Measurements from ENCODE around the gene PAK1. TPM values are rescaled to one million over a fixed set of nuclear protein-coding genes. Genes with fewer than 3 reads are reported as not detected.

Gene PAK1
- total and polyA plus RNA-seq, 9 of the 15 experiments (the other 6 are each of a cell fraction or from before 2014, with no cell fraction given): 0.52 to 11.7 (median 1.9) TPM

DNA sequence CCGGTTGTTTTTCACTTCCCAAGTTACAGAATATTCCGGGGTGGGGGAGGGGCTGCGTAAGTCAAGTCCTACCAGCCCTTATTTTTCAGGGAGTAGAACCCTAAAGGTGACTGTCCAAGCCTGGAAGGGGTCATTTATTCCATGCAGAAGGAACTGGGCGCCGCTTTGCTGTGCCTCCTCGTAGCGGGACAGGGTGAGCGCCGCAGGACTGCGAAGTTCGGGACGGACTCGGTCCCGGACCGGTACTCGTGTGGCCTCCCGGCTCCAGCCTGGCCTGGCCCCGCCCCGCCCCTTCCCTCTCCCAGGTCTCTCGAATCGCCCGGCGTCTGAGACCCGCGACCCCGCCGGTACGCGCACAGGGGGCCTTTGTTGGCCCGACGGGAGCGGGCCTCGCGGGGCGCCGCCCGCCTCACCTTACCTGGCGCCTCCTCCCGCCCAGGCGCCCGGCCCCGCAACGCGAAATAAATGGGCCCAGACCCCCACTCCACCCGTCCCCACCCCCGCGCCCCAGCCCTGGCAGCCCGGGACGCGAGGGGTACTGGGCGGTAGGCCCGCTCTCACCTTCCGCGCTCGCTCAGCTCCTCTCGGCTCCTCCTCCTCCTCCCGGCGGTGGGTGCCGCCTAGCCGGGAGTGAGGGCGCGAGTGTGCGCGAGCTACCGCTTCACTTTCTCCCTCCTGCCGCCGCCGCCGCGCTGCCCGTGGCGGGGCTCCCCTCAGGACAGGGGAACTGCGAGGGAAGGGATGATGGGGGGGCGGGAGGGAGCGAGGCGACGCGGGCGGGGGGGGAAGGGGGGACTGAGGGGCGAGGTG is 698 bp downstream of the PAK1 start:
- in situ Hi-C loops (cut with MboI): no loop called here
- H3K79me2 ChIP-seq (ENCODE audit: control insufficient read depth, insufficient read depth, low read length): no peaks in the 10 kb centered on the region
- 82% methylated on average over 12 of the region's 80 CpGs for WGBS (ENCODE audit: insufficient coverage, low coverage, missing lambda C conversion rate)
- intact Hi-C loops (cut with micrococcal nuclease): loop anchor here (5.0 kb wide), 1 partner anchor 74 kb away; no protein-coding TSS in a partner anchor
- TF ChIP-seq NCOR1 (IDR thresholded peaks at IDR 0.05): no peak
- TF ChIP-seq, protein P1, sequence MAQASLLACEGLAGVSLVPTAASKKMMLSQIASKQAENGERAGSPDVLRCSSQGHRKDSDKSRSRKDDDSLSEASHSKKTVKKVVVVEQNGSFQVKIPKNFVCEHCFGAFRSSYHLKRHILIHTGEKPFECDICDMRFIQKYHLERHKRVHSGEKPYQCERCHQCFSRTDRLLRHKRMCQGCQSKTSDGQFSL (CRISPR knock-in tag; IDR thresholded peaks at IDR 0.05): peak; percentile 67
- TF ChIP-seq, protein P1 (tag; IDR thresholded peaks at IDR 0.05): no peak
- TF ChIP-seq, protein P2, sequence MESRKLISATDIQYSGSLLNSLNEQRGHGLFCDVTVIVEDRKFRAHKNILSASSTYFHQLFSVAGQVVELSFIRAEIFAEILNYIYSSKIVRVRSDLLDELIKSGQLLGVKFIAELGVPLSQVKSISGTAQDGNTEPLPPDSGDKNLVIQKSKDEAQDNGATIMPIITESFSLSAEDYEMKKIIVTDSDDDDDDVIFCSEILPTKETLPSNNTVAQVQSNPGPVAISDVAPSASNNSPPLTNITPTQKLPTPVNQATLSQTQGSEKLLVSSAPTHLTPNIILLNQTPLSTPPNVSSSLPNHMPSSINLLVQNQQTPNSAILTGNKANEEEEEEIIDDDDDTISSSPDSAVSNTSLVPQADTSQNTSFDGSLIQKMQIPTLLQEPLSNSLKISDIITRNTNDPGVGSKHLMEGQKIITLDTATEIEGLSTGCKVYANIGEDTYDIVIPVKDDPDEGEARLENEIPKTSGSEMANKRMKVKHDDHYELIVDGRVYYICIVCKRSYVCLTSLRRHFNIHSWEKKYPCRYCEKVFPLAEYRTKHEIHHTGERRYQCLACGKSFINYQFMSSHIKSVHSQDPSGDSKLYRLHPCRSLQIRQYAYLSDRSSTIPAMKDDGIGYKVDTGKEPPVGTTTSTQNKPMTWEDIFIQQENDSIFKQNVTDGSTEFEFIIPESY (CRISPR knock-in tag; IDR thresholded peaks at IDR 0.05): peak; percentile 83
- no peaks in the 10 kb centered on the region for H3K9me1 ChIP-seq (ENCODE audit: control insufficient read depth, insufficient read depth, low read length)
- H3K36me3 ChIP-seq (ENCODE audit: control insufficient read depth, insufficient read depth, low read length): no peaks in the 10 kb centered on the region
- ChIA-PET POLR2A (interaction anchor here (0.6 kb wide), 2 partner anchors 372 to 431 kb away, joined by 3 to 6 read pairs; no protein-coding TSS in a partner anchor), CTCF (ENCODE audit: low intra/inter-chr PET ratio) (no interaction called here)
- no TSS peak for BruUV-seq (replicated peaks)
- H3K27me3 ChIP-seq (ENCODE audit: control insufficient read depth in 2 of 2, insufficient read depth in 2 of 2, low read length in 2 of 2): peaks cover 0 to 6% of the 10 kb centered on the region in 2 experiments; a peak in 2 of 5 replicates
- no peaks in the 10 kb centered on the region for H3K9me3 ChIP-seq (replicated peaks; ENCODE audit: control insufficient read depth, insufficient read depth, low read depth, low read length)
- peak; percentile 44 for ATAC-seq
- no peak for FAIRE-seq
- peak overlapping the region; percentile 49; the same call in 1 of the 2 replicates for H3K4me3 ChIP-seq
- H2AFZ ChIP-seq (ENCODE audit: low read depth, low read length): peak overlapping the region; percentile 86; the same call in 1 of the 2 replicates
- H4K20me1 ChIP-seq (replicated peaks; ENCODE audit: control insufficient read depth, insufficient read depth, low read length): no peaks in the 10 kb centered on the region
- H3K4me1 ChIP-seq (replicated peaks in 1 of 2; ENCODE audit: control insufficient read depth in 2 of 2, insufficient read depth in 2 of 2, low read length in 2 of 2): peaks cover 0 to 14% of the 10 kb centered on the region in 2 experiments; a peak in 1 of 5 replicates
- peak overlapping the region; percentile 54 for H3K4me2 ChIP-seq (ENCODE audit: insufficient read depth, low read length)
- DNase-seq (ENCODE audit: extremely low read depth in 1 of 4, low spot score in 3 of 4): peak in 3 of 4 experiments; percentile 7 to 53 (median 9)
- H3K9ac ChIP-seq (ENCODE audit: insufficient read depth in 1 of 2, low read depth in 2 of 2, low read length in 2 of 2): peak overlapping the region in 1 of 2 experiments; percentile 90; a peak in 2 of 4 replicates
- H3K27ac ChIP-seq (ENCODE audit: extremely low read depth, low read depth, low read length): no peak overlapping the region
